SK-N-SH (cell line): Measurements from ENCODE around the gene STK38. TPM values are rescaled to one million over a fixed set of nuclear protein-coding genes. Genes with fewer than 3 reads are reported as not detected.

Experiments used
- CTCF ChIA-PET: fragments of 300-600, 350-600 bp; formaldehyde crosslinking; extraction: SDS; loops from one replicate; lab custom pipeline; 2021; lab: Yijun Ruan, JAX
- POLR2A ChIA-PET: fragments of 350-600 bp; sonication (Branson Sonifier 250); formaldehyde crosslinking; extraction: SDS; loops from one replicate; lab custom pipeline; 2020; ENCODE audit warnings: antibody characterized with exemption, inconsistent platforms; lab: Yijun Ruan, JAX
- DNase-seq: peaks from one replicate; pipeline ENCODE4 v3.0.0; 2012
- H2AFZ ChIP-seq: fragments of 200-600 bp; sonication (generic); 2 replicates; pipeline ENCODE4 v1.8.1; 2016; ENCODE audit warnings: antibody characterized with exemption, mild to moderate bottlenecking, low read depth
- H3F3A ChIP-seq: fragments of 200-600 bp; sonication (generic); replicated peaks from 2 replicates; pipeline ENCODE3; 2016; ENCODE audit warnings: antibody characterized with exemption, mild to moderate bottlenecking; ENCODE audit not compliant: insufficient read depth
- H3K27ac ChIP-seq, 2 experiments: fragments of 200-500 bp in 1 of 2; fragments of 200-600 bp in 1 of 2; sonication (Bioruptor generic) in 1 of 2; sonication (generic), shearing (Covaris generic) in 1 of 2; 2 replicates each; pipeline versions ENCODE4 v1.5.1 to v1.6.1; 2014 to 2016; ENCODE audit warnings: low read depth in 2 of 2, inconsistent platforms in 1 of 2, low read length in 1 of 2, mild to moderate bottlenecking in 1 of 2, mixed read lengths in 1 of 2
- H3K27me3 ChIP-seq: fragments of 200-600 bp; sonication (generic), shearing (Covaris generic); 2 replicates; pipeline ENCODE4 v1.6.1; 2016; ENCODE audit warnings: mixed run types; ENCODE audit not compliant: insufficient read depth
- H3K36me3 ChIP-seq, 2 experiments: fragments of 200-500 bp in 1 of 2; fragments of 200-600 bp in 1 of 2; sonication (Bioruptor generic) in 1 of 2; sonication (generic) in 1 of 2; replicated peaks in 1 of 2; 2 replicates each; pipeline versions ENCODE3 to v1.5.1; 2014 to 2016; ENCODE audit warnings: low read length in 1 of 2, mild to moderate bottlenecking in 1 of 2; ENCODE audit not compliant: insufficient read depth in 2 of 2, control insufficient read depth in 1 of 2
- H3K4me1 ChIP-seq, 2 experiments: fragments of 200-500 bp in 1 of 2; fragments of 200-600 bp in 1 of 2; sonication (Bioruptor generic) in 1 of 2; sonication (generic), shearing (Covaris generic) in 1 of 2; 2 replicates each; pipeline versions ENCODE4 v1.5.1 to v1.6.1; 2014 to 2016; ENCODE audit warnings: low read depth in 1 of 2, low read length in 1 of 2, mixed run types in 1 of 2; ENCODE audit not compliant: insufficient read depth in 2 of 2, control insufficient read depth in 1 of 2
- H3K4me2 ChIP-seq: fragments of 200-600 bp; sonication (generic), shearing (Covaris generic); 2 replicates; pipeline ENCODE4 v1.6.1; 2017; ENCODE audit warnings: mixed run types
- H3K4me3 ChIP-seq, 2 experiments: fragments of 200-500 bp in 1 of 2; fragments of 200-600 bp in 1 of 2; sonication (Bioruptor generic) in 1 of 2; sonication (generic), shearing (Covaris generic) in 1 of 2; 2 replicates each; pipeline versions ENCODE4 v1.5.1 to v1.8.1; 2014 to 2016; ENCODE audit warnings: low read depth in 2 of 2, inconsistent platforms in 1 of 2, low read length in 1 of 2, mild to moderate bottlenecking in 1 of 2, mixed read lengths in 1 of 2, moderate library complexity in 1 of 2
- H3K79me2 ChIP-seq: fragments of 200-600 bp; sonication (generic); 2 replicates; pipeline ENCODE4 v1.8.1; 2017; ENCODE audit warnings: mild to moderate bottlenecking; ENCODE audit not compliant: insufficient read depth
- H3K9ac ChIP-seq: fragments of 200-600 bp; sonication (generic); 2 replicates; pipeline ENCODE4 v1.6.1; 2017; ENCODE audit warnings: mixed run types
- H3K9me2 ChIP-seq: fragments of 200-600 bp; sonication (generic); 2 replicates; pipeline ENCODE4 v1.6.1; 2017; ENCODE audit warnings: mixed run types
- H3K9me3 ChIP-seq: fragments of 200-600 bp; sonication (generic); 2 replicates; pipeline ENCODE4 v1.6.1; 2017; ENCODE audit warnings: mixed run types, mild to moderate bottlenecking, moderate library complexity
- H4K20me1 ChIP-seq: fragments of 200-600 bp; sonication (generic); 2 replicates; pipeline ENCODE4 v1.6.1; 2017; ENCODE audit warnings: mild to moderate bottlenecking, mixed run types; ENCODE audit not compliant: insufficient read depth
- FOSL2 ChIP-seq: IDR thresholded peaks from 2 replicates; pipeline ENCODE4 v1.4.0; 2012; ENCODE audit warnings: low read depth, mild to moderate bottlenecking, moderate library complexity, borderline replicate concordance
- JUND ChIP-seq: IDR thresholded peaks from 2 replicates; pipeline ENCODE4 v1.4.0; 2012
- MAX ChIP-seq: IDR thresholded peaks from 2 replicates; pipeline ENCODE4 v1.4.0; 2012; ENCODE audit warnings: low read depth
- MEF2A ChIP-seq: IDR thresholded peaks from 2 replicates; pipeline ENCODE4 v1.4.0; 2012; ENCODE audit warnings: low read depth, borderline replicate concordance
- MXI1 ChIP-seq: IDR thresholded peaks from 2 replicates; pipeline ENCODE4 v1.6.1; 2012; ENCODE audit warnings: mild to moderate bottlenecking, low read depth, low read length, improper control_type of control experiment
- NFIC ChIP-seq: IDR thresholded peaks from 2 replicates; pipeline ENCODE4 v1.4.0; 2012; ENCODE audit warnings: borderline replicate concordance
- NRF1 ChIP-seq: IDR thresholded peaks from 2 replicates; pipeline ENCODE4 v1.6.1; 2012; ENCODE audit warnings: low read depth, mild to moderate bottlenecking, low read length
- REST ChIP-seq: IDR thresholded peaks from 2 replicates; pipeline ENCODE4 v1.6.1; 2012; ENCODE audit warnings: mild to moderate bottlenecking, low read depth, low read length, moderate library complexity
- RXRA ChIP-seq: IDR thresholded peaks from 2 replicates; pipeline ENCODE4 v1.4.0; 2012; ENCODE audit warnings: low read depth, mild to moderate bottlenecking, borderline replicate concordance
- SMC3 ChIP-seq: IDR thresholded peaks from 2 replicates; pipeline ENCODE4 v1.6.1; 2012; ENCODE audit warnings: low read depth, low read length, improper control_type of control experiment
- TAF1 ChIP-seq: IDR thresholded peaks from 2 replicates; pipeline ENCODE4 v1.6.1; 2012; ENCODE audit warnings: low read depth, mild to moderate bottlenecking, low read length, moderate library complexity, borderline replicate concordance
- TCF12 ChIP-seq: IDR thresholded peaks from 2 replicates; pipeline ENCODE4 v1.4.0; 2012
- TEAD4 ChIP-seq: IDR thresholded peaks from 2 replicates; pipeline ENCODE4 v1.4.0; 2012; ENCODE audit warnings: mild to moderate bottlenecking, borderline replicate concordance; ENCODE audit not compliant: insufficient read depth
- USF2 ChIP-seq: fragments of 150-350 bp; IDR thresholded peaks from 2 replicates; pipeline ENCODE4 v1.6.1; 2017; ENCODE audit warnings: antibody characterized with exemption, low read length, low read depth, borderline replicate concordance
- YY1 ChIP-seq: IDR thresholded peaks from 2 replicates; pipeline ENCODE4 v1.4.0; 2012; ENCODE audit warnings: low read depth, mild to moderate bottlenecking
- WGBS: methylation state at CpG from one replicate; pipeline ENCODE4 v1.1.6; 2017; ENCODE audit warnings: low lambda C conversion rate; 5-methylcytosine and 5-hydroxymethylcytosine counted together
- polyA plus RNA-seq, 3 experiments: library from polyadenylated mRNA; depleted of rRNA; stranded (reverse); fragments of >200 nt; gene quantifications; 2 replicates each; pipeline ENCODE4 v1.2.3, GENCODE V29; 2012

STK38 gene
- polyA plus RNA-seq, 1 of the 3 experiments (the other 2 are of a cell fraction) = 10.2 TPM

- Histone ChIP-seq H4K20me1 (no peaks in the 10 kb centered on the region; the same call in 1 of the 2 replicates), H3K9me3 (no peaks in the 10 kb centered on the region), H3K27ac (peak overlapping the region; percentile 88 to 91; a peak in 3 of 4 replicates), H3K4me1 (peaks cover 4 to 17% of the 10 kb centered on the region in 2 experiments), H3K4me2 (peak overlapping the region; percentile 99), H3K36me3 (peaks cover 0 to 18% of the 10 kb centered on the region in 2 experiments), H3F3A (peaks cover 23% of the 10 kb centered on the region), H2AFZ (0 out of 2 replicates have a peak overlapping the region, but pooled peaks have one; percentile 97), H3K79me2 (peaks cover 63% of the 10 kb centered on the region), H3K4me3 (peak overlapping the region; percentile 78 to 99), H3K9me2 (no peaks in the 10 kb centered on the region), H3K27me3 (no peaks in the 10 kb centered on the region), H3K9ac (peak overlapping the region; percentile 94)
- CTCF ChIA-PET = no interaction called here
- TF ChIP-seq TAF1 (no peak), TEAD4 (no peak), FOSL2 (no peak), MEF2A (no peak), SMC3 (no peak), YY1 (no peak), NFIC (no peak), USF2 (no peak), NRF1 (no peak), MAX (no peak), TCF12 (no peak), RXRA (no peak), JUND (no peak), MXI1 (no peak), REST (no peak)
- POLR2A ChIA-PET = interaction anchor here (0.6 kb wide), 1 partner anchor 93 kb away, joined by 3 read pairs; no protein-coding TSS in a partner anchor
- 23% methylated on average over 3 of the region's 3 CpGs for WGBS
- DNase-seq = no peak
These were observed 1.4 kb downstream of the STK38 start for GRCh38 chr6:36545767-36546307.
